Measurements from ENCODE around the gene ASB4.

ASB4 gene

DNA sequence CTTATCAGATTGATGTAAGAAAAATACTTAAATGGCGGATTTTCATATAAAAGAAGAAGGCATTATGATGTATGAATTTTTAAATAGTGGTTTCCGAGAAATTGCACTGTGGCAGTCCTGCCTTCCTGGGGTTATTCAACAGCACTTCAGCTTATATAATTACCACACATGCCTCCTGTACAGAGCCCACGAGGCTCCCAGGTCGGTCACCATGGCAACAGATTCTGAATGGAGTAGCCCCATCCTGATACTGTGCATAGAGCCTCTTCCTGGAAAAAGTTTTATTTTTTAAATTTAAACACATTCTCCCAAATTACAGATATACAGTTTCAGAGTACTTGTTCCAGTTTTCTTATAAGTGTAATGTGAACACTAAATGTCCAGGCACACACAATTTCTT lies 15.9 kb upstream of the ASB4 start:
- Histone ChIP-seq H3K27ac (no peak overlapping the region), H3K9me3 (no peaks in the 10 kb centered on the region), H3K27me3 (no peaks in the 10 kb centered on the region), H3K4me1 (no peaks in the 10 kb centered on the region), H3K36me3 (no peaks in the 10 kb centered on the region), H3K4me3 (no peak overlapping the region)
- TF ChIP-seq, protein P1, sequence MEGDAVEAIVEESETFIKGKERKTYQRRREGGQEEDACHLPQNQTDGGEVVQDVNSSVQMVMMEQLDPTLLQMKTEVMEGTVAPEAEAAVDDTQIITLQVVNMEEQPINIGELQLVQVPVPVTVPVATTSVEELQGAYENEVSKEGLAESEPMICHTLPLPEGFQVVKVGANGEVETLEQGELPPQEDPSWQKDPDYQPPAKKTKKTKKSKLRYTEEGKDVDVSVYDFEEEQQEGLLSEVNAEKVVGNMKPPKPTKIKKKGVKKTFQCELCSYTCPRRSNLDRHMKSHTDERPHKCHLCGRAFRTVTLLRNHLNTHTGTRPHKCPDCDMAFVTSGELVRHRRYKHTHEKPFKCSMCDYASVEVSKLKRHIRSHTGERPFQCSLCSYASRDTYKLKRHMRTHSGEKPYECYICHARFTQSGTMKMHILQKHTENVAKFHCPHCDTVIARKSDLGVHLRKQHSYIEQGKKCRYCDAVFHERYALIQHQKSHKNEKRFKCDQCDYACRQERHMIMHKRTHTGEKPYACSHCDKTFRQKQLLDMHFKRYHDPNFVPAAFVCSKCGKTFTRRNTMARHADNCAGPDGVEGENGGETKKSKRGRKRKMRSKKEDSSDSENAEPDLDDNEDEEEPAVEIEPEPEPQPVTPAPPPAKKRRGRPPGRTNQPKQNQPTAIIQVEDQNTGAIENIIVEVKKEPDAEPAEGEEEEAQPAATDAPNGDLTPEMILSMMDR (IDR thresholded peaks at IDR 0.05) = no peak
- intact Hi-C loops (cut with DNase I; ENCODE audit: low total_unique reads) = no loop called here
- DNase-seq = no peak

DNA sequence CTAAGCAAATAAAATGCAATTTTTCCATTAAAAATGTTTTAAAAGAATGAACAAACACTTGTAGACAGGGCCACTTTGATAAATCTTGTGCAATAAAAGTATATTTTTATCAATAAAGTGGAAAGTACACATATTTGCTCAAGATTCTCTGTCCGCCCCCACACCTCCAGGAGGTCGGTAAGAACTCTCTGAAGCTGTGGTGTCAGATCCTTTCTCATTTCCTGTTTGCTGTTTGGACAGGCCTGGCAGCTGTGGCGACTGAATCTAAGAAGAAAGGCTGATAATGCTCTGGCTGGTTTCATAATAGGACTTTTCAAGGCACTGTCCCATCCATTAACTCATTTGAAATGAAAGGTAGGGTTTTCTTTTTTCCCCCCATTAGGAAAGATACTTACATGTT lies 15.3 kb upstream of the ASB4 start:
- Histone ChIP-seq H3K4me1 (no peaks in the 10 kb centered on the region), H3K36me3 (no peaks in the 10 kb centered on the region), H3K27ac (no peak overlapping the region), H3K27me3 (no peaks in the 10 kb centered on the region), H3K4me3 (no peak overlapping the region), H3K9me3 (no peaks in the 10 kb centered on the region)
- TF ChIP-seq, protein P1 (IDR thresholded peaks at IDR 0.05) = no peak
- DNase-seq = no peak
- intact Hi-C loops (cut with DNase I; ENCODE audit: low total_unique reads) = no loop called here

DNA sequence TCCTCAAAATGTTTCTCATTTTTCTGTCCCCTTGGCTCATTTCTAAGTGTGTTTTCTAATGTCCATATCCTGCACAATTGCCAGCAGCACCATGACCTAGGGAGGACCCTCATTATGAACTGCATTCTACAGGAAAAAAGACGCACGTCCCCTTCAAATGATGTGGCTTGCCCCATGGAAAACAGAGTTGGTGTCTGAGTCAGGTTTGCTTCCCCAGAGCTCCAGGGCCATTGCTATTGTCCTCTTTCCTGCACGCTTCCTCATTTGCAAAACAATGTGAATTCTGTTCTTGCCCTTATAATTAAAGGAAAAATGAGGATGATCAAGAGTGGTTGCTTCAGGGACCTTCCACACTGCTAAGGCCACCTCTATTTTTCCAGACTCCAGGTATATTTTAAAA lies 14.7 kb upstream of the ASB4 start:
- no peaks in the 10 kb centered on the region for H3K36me3 ChIP-seq
- TF ChIP-seq, protein P1 (IDR thresholded peaks at IDR 0.05) = no peak
- no peak overlapping the region for H3K27ac ChIP-seq
- no peak for DNase-seq
- no peak overlapping the region for H3K4me3 ChIP-seq
- no peaks in the 10 kb centered on the region for H3K9me3 ChIP-seq
- no peaks in the 10 kb centered on the region for H3K27me3 ChIP-seq
- no peaks in the 10 kb centered on the region for H3K4me1 ChIP-seq
- intact Hi-C loops (cut with DNase I; ENCODE audit: low total_unique reads) = no loop called here

DNA sequence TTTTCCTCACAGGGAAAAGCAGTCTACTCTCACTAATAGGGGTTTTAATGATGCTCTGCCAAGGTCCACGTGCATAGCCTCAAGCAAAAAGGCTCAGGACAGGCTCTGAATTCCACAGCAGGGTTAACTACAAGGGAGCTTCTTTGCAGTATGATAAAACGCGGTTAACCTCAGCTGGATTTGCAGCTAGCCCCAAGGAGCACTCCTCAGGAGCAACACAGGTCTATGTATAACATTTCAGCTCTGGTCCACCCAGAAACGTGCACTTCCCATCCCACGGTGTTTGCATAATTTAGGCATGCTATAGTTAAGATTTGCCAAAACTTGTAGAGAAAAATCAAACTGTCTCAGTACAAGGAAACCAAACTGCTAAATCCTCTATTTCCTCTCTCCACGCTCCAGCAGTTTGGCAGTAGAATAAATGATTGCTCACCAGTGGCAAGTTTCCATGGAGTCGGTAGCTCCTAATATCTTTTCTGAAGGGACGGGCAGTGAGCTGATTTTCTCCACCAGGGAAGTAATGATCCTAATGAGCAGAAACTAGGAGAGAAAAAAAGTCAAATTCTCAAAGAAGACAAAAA lies 13.1 kb upstream of the ASB4 start:
- Histone ChIP-seq H3K36me3 (no peaks in the 10 kb centered on the region), H3K4me3 (no peak overlapping the region), H3K27me3 (no peaks in the 10 kb centered on the region), H3K27ac (no peak overlapping the region), H3K9me3 (no peaks in the 10 kb centered on the region), H3K4me1 (no peaks in the 10 kb centered on the region)
- no peak for DNase-seq
- intact Hi-C loops (cut with DNase I; ENCODE audit: low total_unique reads) = no loop called here
- TF ChIP-seq, protein P1 (IDR thresholded peaks at IDR 0.05) = no peak

- no peak for DNase-seq
- no peaks in the 10 kb centered on the region for H3K36me3 ChIP-seq
- peaks cover 0 to 3% of the 10 kb centered on the region in 2 donors for H3K27me3 ChIP-seq
- TF ChIP-seq, protein P1 (IDR thresholded peaks at IDR 0.05) = no peak
- no peaks in the 10 kb centered on the region for H3K9me3 ChIP-seq
- no peak overlapping the region for H3K27ac ChIP-seq
- intact Hi-C loops (cut with DNase I; ENCODE audit: low total_unique reads) = no loop called here
- no peak overlapping the region for H3K4me3 ChIP-seq
- H3K4me1 ChIP-seq = no peaks in the 10 kb centered on the region
Observed at GRCh38 chr7:95473276-95473985, 12.3 kb upstream of the ASB4 start.
